ENCODE results near the gene TMEM244. TPM values are rescaled to one million over a fixed set of nuclear protein-coding genes. Genes with fewer than 3 reads are reported as not detected.

The TMEM244 gene
- total and polyA plus RNA-seq, 2 donors (not counting 3 experiments of a cell fraction or from before 2014, with no cell fraction given) = not detected

DNA sequence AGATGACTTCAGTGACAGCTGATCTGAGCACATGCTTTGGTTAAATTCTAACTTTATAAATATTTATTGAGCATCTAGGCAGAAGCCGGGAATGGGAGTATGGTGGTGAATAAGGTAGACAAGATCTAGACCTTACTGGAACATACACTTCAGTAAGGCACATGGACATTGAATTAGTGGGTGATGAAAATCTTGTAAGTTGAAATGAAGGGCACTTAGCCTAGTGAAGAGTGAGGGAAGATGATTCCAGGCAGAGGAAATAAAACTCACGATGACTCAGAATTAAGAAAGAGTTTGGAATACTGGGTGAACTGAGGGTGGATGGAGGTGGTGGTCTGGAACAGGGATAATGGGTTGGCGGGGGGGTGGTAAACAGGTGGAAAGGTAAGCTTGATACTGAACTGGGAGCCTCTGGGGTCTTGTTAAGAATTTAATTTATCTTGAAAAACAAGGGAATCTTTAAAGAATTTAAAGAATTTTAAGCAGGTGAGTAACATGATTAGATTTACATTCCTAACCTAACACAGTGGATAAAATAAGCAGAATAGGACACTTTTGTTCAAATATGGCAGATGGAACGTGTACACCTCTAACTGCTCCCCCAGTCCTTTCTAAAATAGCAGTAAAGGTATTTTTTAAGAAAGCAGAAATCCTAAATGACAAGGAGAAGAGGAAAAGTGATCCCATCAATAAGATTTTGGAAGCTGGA is 75.9 kb downstream of the TMEM244 start:
- DNase-seq (ENCODE audit: low read depth, low spot score) (no peak), FAIRE-seq (no peak)
- H3K9me3 ChIP-seq (replicated peaks; ENCODE audit: control insufficient read depth, insufficient read depth, low read length) = no peaks in the 10 kb centered on the region
- no peaks in the 10 kb centered on the region for H3K9me1 ChIP-seq (replicated peaks; ENCODE audit: control insufficient read depth, extremely low read depth, insufficient read depth, low read length)
- ChIA-PET CTCF (interaction anchor here (0.9 to 1.4 kb wide), 3 partner anchors 8 to 197 kb away, joined by 3 to 14 read pairs (median 3); no protein-coding TSS in a partner anchor), POLR2A (no interaction called here)
- no peaks in the 10 kb centered on the region for H4K20me1 ChIP-seq (replicated peaks; ENCODE audit: control insufficient read depth, extremely low read depth, insufficient read depth, low read length)
- BruUV-seq (replicated peaks) = no TSS peak
- no peak for TF ChIP-seq POLR2A (IDR thresholded peaks at IDR 0.05; ENCODE audit: low read depth, low read length)
- TF ChIP-seq EZH2 (IDR thresholded peaks at IDR 0.05; ENCODE audit: borderline replicate concordance, low read depth, low read length, severe bottlenecking) = no peak
- TF ChIP-seq FOS (IDR thresholded peaks at IDR 0.05; ENCODE audit: borderline replicate concordance, insufficient read depth, low read length) = peak; percentile 38
- no peaks in the 10 kb centered on the region for H3K36me3 ChIP-seq (ENCODE audit: control insufficient read depth in 2 of 2, extremely low read depth in 1 of 2, insufficient read depth in 2 of 2, low read length in 2 of 2)
- H3K79me2 ChIP-seq (ENCODE audit: control insufficient read depth, insufficient read depth, low read length) = no peaks in the 10 kb centered on the region
- H3K9ac ChIP-seq (replicated peaks; ENCODE audit: extremely low read depth, insufficient read depth, low read length) = no peak overlapping the region
- no peak overlapping the region for H3K4me3 ChIP-seq (replicated peaks in 1 of 3; ENCODE audit: insufficient read depth in 1 of 3, low read depth in 1 of 3, low read length in 3 of 3)
- dilution Hi-C loops (cut with MboI; ENCODE audit: extremely low pct_ligation_motif_present, low sequenced_read_pairs) (no loop called here), intact Hi-C loops (cut with micrococcal nuclease) (no loop called here)
- no peaks in the 10 kb centered on the region for H3K4me1 ChIP-seq (ENCODE audit: control insufficient read depth, extremely low read depth, insufficient read depth, low read length)
- H3K27ac ChIP-seq (ENCODE audit: insufficient read depth, low read depth, low read length) = no peak overlapping the region
- no peak overlapping the region for H3K4me2 ChIP-seq (ENCODE audit: insufficient read depth, low read length)
- no peak overlapping the region for H2AFZ ChIP-seq (ENCODE audit: low read depth, low read length)
- H3K27me3 ChIP-seq (ENCODE audit: control insufficient read depth in 2 of 2, insufficient read depth in 2 of 2, low read length in 2 of 2) = peaks cover 0 to 1% of the 10 kb centered on the region in 2 experiments

Small RNAs within 50 kb of the gene (small RNA-seq; reads per million reads assigned to genes)
- not detected for gene AL451046.2 (ENCODE audit: insufficient read depth, insufficient read length, low read depth, low replicate concordance)

Other genes with a start within 250 kb of the TMEM244 start
- gene ARHGAP18, start 151.1 kb downstream of the TMEM244 start, total RNA-seq = 86.1 and 111 TPM in 2 replicates
- 11.0 and 13.1 TPM in 2 replicates for gene ARHGAP18, start 151.1 kb downstream of the TMEM244 start, polyA plus RNA-seq
- 77.1 and 86.1 TPM in 2 replicates for gene L3MBTL3, start 157.3 kb upstream of the TMEM244 start, total RNA-seq
- 17.0 and 26.5 TPM in 2 replicates for gene L3MBTL3, start 157.3 kb upstream of the TMEM244 start, polyA plus RNA-seq

Measured in endothelial cell of umbilical vein (primary cell).